Caco-2 (cell line): Measurements from ENCODE around the gene EVA1A. TPM values are rescaled to one million over a fixed set of nuclear protein-coding genes. Genes with fewer than 3 reads are reported as not detected.
A peak's percentile ranks its signal among the peaks of the same experiment; 100 is the strongest.

Experiments used
- BruUV-seq: library from RNA; stranded (reverse); fragments of 400-500 nt; replicated peaks from 2 replicates; lab custom pipeline; 2021; lab: Mats Ljungman, UMichigan
- CTCF ChIA-PET: fragments of 300-600 bp; sonication (Branson Sonifier 250); formaldehyde crosslinking; loops from one replicate; lab custom pipeline; 2022; ENCODE audit warnings: antibody characterized with exemption; lab: Charles Lee
- POLR2A ChIA-PET: fragments of 300-600 bp; sonication (Branson Sonifier 250); formaldehyde crosslinking; loops from one replicate; lab custom pipeline; 2022; ENCODE audit warnings: antibody characterized with exemption; lab: Charles Lee
- DNase-seq, 2 experiments: peaks; one replicate each; pipeline versions ENCODE4 v3.0.0 to v3.0.0-alpha.2; 2020 to 2022
- H3K27me3 ChIP-seq: replicated peaks from 2 replicates; pipeline ENCODE4 v1.6.0; 2011; ENCODE audit warnings: low read length; ENCODE audit not compliant: control insufficient read depth, insufficient read depth
- H3K36me3 ChIP-seq: 2 replicates; pipeline ENCODE4 v1.5.1; 2011; ENCODE audit warnings: low read length; ENCODE audit not compliant: control insufficient read depth, insufficient read depth
- H3K4me1 ChIP-seq: fragments of 250-450 bp; sonication (Bioruptor Pico); 2 replicates; pipeline ENCODE4 v1.5.1; 2020; ENCODE audit warnings: mild to moderate bottlenecking
- H3K4me3 ChIP-seq: 2 replicates; pipeline ENCODE4 v1.5.1; 2011; ENCODE audit warnings: low read depth, mild to moderate bottlenecking, control low read depth, low read length
- H3K9me3 ChIP-seq: fragments of 250-450 bp; sonication (Bioruptor Pico); 2 replicates; pipeline ENCODE4 v1.5.1; 2020; ENCODE audit warnings: mild to moderate bottlenecking, moderate library complexity
- H3K27ac Mint-ChIP-seq: one replicate; pipeline ENCODE4 v1.8.0; 2022; ENCODE audit warnings: mixed read lengths; ENCODE audit not compliant: unreplicated experiment
- H3K27me3 Mint-ChIP-seq: one replicate; pipeline ENCODE4 v1.8.0; 2022; ENCODE audit warnings: mixed read lengths; ENCODE audit not compliant: insufficient read depth, unreplicated experiment
- H3K36me3 Mint-ChIP-seq: one replicate; pipeline ENCODE4 v1.8.0; 2022; ENCODE audit warnings: mild to moderate bottlenecking, mixed read lengths; ENCODE audit not compliant: insufficient read depth, unreplicated experiment
- H3K4me1 Mint-ChIP-seq: one replicate; pipeline ENCODE4 v1.8.0; 2022; ENCODE audit warnings: low read depth, mixed read lengths; ENCODE audit not compliant: unreplicated experiment
- H3K4me3 Mint-ChIP-seq: one replicate; pipeline ENCODE4 v1.8.0; 2022; ENCODE audit warnings: mild to moderate bottlenecking, moderate library complexity, mixed read lengths; ENCODE audit not compliant: unreplicated experiment
- H3K9me3 Mint-ChIP-seq: one replicate; pipeline ENCODE4 v1.8.0; 2022; ENCODE audit warnings: mixed read lengths; ENCODE audit not compliant: unreplicated experiment
- intact Hi-C: fragments of 100-400 bp; cut with micrococcal nuclease; formaldehyde crosslinking; loops from one replicate; pipeline ENCODE4 v1.10.0; 2022; ENCODE audit not compliant: unreplicated experiment
- total RNA-seq: library from RNA; stranded (reverse); gene quantifications from 2 replicates; pipeline ENCODE4 v1.2.3, GENCODE V29; 2022
- TF ChIP-seq, protein P1 (sequence below), 2 experiments: fragments of 200-600 bp in 1 of 2; IDR thresholded peaks; 1 replicate in 1 of 2; 2 replicates in 1 of 2; pipeline versions ENCODE4 v1.5.1 to v1.8.0; 2011 to 2022; ENCODE audit warnings: antibody characterized with exemption in 1 of 2, control low read depth in 1 of 2, inconsistent platforms in 1 of 2, low read depth in 1 of 2, low read length in 1 of 2, mild to moderate bottlenecking in 1 of 2, moderate library complexity in 1 of 2; ENCODE audit not compliant: insufficient read depth in 1 of 2, severe bottlenecking in 1 of 2, unreplicated experiment in 1 of 2

The EVA1A gene
- total RNA-seq, 1 experiment from 2014 or later: 0.25 TPM

DNA sequence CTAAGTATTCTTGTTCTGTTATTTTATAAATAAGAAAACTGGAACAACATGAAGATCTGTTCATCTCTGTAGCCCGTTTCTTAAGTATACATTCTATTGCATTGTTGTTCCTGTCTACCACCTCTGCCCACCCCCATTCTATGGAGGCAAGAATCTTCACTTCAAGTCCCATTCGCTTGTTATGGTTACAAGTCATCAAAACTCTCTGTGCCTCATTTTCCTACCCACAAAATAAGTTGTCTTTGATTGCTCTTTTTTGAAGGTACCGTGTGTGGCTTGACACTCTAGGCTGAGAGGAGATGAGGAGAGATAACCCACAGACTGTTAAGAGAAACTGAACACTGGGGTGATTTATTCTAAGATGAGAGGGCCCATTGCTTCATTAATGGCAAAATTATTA lies 2.9 kb upstream of the EVA1A start:
- Histone ChIP-seq H3K4me3 (no peak overlapping the region), H3K36me3 (no peaks in the 10 kb centered on the region), H3K27me3 (peaks cover 2% of the 10 kb centered on the region), H3K4me1 (peaks cover 4% of the 10 kb centered on the region; the same call in 1 of the 2 replicates), H3K9me3 (no peaks in the 10 kb centered on the region)
- Mint-ChIP-seq H3K4me1 (peaks cover 16% of the 10 kb centered on the region), H3K36me3 (no peaks in the 10 kb centered on the region), H3K27me3 (peaks cover 7% of the 10 kb centered on the region), H3K9me3 (no peaks in the 10 kb centered on the region), H3K27ac (no peak overlapping the region), H3K4me3 (no peak overlapping the region)
- no peak for DNase-seq
- BruUV-seq: no TSS peak
- ChIA-PET CTCF (no interaction called here), POLR2A (no interaction called here)
- intact Hi-C loops: loop anchor here (5.0 kb wide), 1 partner anchor 101 kb away; no protein-coding TSS in a partner anchor
- TF ChIP-seq, protein P1, sequence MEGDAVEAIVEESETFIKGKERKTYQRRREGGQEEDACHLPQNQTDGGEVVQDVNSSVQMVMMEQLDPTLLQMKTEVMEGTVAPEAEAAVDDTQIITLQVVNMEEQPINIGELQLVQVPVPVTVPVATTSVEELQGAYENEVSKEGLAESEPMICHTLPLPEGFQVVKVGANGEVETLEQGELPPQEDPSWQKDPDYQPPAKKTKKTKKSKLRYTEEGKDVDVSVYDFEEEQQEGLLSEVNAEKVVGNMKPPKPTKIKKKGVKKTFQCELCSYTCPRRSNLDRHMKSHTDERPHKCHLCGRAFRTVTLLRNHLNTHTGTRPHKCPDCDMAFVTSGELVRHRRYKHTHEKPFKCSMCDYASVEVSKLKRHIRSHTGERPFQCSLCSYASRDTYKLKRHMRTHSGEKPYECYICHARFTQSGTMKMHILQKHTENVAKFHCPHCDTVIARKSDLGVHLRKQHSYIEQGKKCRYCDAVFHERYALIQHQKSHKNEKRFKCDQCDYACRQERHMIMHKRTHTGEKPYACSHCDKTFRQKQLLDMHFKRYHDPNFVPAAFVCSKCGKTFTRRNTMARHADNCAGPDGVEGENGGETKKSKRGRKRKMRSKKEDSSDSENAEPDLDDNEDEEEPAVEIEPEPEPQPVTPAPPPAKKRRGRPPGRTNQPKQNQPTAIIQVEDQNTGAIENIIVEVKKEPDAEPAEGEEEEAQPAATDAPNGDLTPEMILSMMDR (IDR thresholded peaks at IDR 0.05; ENCODE audit: insufficient read depth in 1 of 2, low read depth in 1 of 2, low read length in 1 of 2, severe bottlenecking in 1 of 2, unreplicated experiment in 1 of 2): no peak

DNA sequence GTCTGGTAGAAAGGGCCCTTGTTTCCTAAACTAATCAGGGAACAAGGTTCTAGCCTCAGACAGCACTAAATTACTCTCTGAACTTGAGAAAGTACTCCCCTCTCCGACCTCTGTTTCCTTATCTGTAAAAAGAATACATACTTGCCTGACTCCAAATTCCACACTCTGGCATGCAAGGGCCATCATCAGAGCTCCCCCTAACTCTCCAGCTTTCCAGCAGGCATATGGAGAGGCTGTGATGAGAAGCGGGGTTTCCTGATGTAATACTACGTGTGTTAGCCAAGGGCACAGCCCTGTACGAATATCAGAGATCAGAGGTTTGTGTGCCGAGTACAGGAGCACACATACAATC lies 1.8 kb upstream of the EVA1A start:
- Mint-ChIP-seq H3K4me1 (peaks cover 16% of the 10 kb centered on the region), H3K27me3 (peaks cover 12% of the 10 kb centered on the region), H3K4me3 (no peak overlapping the region), H3K9me3 (no peaks in the 10 kb centered on the region), H3K36me3 (no peaks in the 10 kb centered on the region), H3K27ac (no peak overlapping the region)
- ChIA-PET POLR2A (no interaction called here), CTCF (no interaction called here)
- H3K4me1 ChIP-seq: peaks cover 4% of the 10 kb centered on the region; the same call in 1 of the 2 replicates
- no TSS peak for BruUV-seq
- intact Hi-C loops: loop anchor here (5.0 kb wide), 1 partner anchor 100 kb away; no protein-coding TSS in a partner anchor
- TF ChIP-seq, protein P1 (IDR thresholded peaks at IDR 0.05; ENCODE audit: insufficient read depth in 1 of 2, low read depth in 1 of 2, low read length in 1 of 2, severe bottlenecking in 1 of 2, unreplicated experiment in 1 of 2): no peak
- no peak for DNase-seq
- no peak overlapping the region for H3K4me3 ChIP-seq
- H3K9me3 ChIP-seq: no peaks in the 10 kb centered on the region
- H3K27me3 ChIP-seq: peaks cover 2% of the 10 kb centered on the region
- H3K36me3 ChIP-seq: no peaks in the 10 kb centered on the region

DNA sequence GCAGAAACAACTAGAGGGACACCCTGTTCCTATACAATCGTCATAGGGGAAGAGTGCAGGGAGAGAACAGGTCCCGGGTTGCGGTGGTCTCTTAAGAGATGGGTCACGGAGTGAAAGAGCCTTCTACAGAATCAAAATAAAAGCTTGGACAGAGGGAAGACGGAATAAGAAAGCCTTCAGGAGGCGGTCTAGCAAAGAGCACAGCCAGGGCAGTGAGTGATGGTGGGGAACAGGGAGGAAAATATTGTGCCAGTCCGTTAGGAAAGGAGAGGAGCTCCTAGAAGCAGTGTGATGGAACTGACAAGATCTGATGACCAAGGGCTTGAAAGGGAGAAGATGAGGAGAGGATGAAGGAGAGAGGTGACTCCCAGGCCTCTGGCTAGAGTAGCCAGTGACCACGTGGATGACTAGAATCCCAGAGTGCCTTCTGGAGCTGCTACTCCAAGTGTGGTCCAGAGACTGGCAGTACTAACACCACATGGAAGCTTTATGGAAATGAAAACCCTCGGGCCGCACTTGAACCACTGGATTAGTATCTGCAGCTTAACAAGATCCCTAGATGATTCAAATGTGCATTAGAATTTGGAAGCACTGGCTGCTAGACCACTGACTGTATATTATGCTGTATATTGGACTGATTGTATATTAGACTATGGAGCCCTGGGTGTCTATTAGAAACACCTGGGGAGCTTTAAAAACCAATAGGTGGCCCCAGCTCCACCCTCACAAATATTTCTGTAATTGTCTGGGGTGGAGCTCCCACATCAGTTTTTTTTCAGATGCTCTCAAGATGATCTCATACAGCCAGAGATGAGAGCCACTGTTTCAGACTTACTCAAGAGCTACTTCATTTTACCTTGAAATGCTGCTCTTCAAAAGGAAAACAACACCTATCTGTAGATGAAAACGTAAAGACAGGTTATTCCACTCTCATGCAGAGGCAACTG lies 1.1 kb upstream of the EVA1A start:
- ChIA-PET POLR2A (no interaction called here), CTCF (interaction anchor here (0.6 kb wide), 2 partner anchors 20 to 137 kb away, joined by 3 to 4 read pairs; no protein-coding TSS in a partner anchor)
- H3K4me3 Mint-ChIP-seq: peak overlapping the region; percentile 80
- H3K9me3 Mint-ChIP-seq: no peaks in the 10 kb centered on the region
- no peak overlapping the region for H3K4me3 ChIP-seq
- H3K27ac Mint-ChIP-seq: no peak overlapping the region
- no peaks in the 10 kb centered on the region for H3K36me3 ChIP-seq
- H3K9me3 ChIP-seq: no peaks in the 10 kb centered on the region
- H3K36me3 Mint-ChIP-seq: no peaks in the 10 kb centered on the region
- peaks cover 4% of the 10 kb centered on the region; the same call in 1 of the 2 replicates for H3K4me1 ChIP-seq
- TF ChIP-seq, protein P1 (IDR thresholded peaks at IDR 0.05; ENCODE audit: insufficient read depth in 1 of 2, low read depth in 1 of 2, low read length in 1 of 2, severe bottlenecking in 1 of 2, unreplicated experiment in 1 of 2): no peak
- intact Hi-C loops: loop anchor here (5.0 kb wide), 1 partner anchor 100 kb away; no protein-coding TSS in a partner anchor
- H3K27me3 Mint-ChIP-seq: peaks cover 12% of the 10 kb centered on the region
- DNase-seq: no peak
- H3K27me3 ChIP-seq: peaks cover 2% of the 10 kb centered on the region
- BruUV-seq: no TSS peak
- H3K4me1 Mint-ChIP-seq: peaks cover 16% of the 10 kb centered on the region
